ENCODE results near the gene ANKRD1. TPM values are rescaled to one million over a fixed set of nuclear protein-coding genes. Genes with fewer than 3 reads are reported as not detected.

ANKRD1 gene
- total RNA-seq, 1 experiment from 2014 or later: 75.7 TPM

DNA sequence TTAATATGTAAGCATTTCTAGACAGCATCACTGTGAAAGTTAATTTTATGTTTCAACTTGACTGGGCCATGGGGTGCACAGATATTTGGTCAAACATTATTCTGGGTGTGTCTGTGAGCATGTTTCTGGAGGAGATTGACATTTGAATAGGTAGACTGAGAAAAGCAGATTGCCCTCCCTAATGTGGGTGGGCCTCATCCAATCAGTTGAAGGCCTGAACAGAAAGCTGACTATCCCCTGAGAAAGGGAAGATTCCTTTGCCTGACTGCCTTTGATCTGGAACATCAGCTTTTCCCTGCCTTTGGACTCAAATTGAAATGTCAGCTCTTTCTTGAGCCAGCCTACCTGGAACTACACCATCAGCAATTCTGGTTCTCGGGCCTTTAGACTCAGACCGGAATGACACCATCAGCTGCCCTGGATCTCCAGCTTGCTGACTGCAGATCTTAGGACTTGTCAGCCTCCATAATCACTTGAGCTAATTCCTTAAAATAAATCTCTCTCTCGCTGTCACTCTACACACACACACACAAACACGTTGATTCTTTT lies 54.8 kb downstream of the ANKRD1 start:
- Histone ChIP-seq H3K4me1 (no peaks in the 10 kb centered on the region), H3K27me3 (replicated peaks; ENCODE audit: control insufficient read depth, insufficient read depth, low read length) (no peaks in the 10 kb centered on the region), H3K9me3 (peaks cover 8% of the 10 kb centered on the region; the same call in 1 of the 2 replicates), H3K36me3 (ENCODE audit: control insufficient read depth, insufficient read depth, low read length) (no peaks in the 10 kb centered on the region), H3K4me3 (ENCODE audit: low read depth, low read length) (no peak overlapping the region)
- Mint-ChIP-seq H3K27ac (ENCODE audit: unreplicated experiment) (no peak overlapping the region), H3K36me3 (ENCODE audit: insufficient read depth, unreplicated experiment) (no peaks in the 10 kb centered on the region), H3K27me3 (ENCODE audit: insufficient read depth, unreplicated experiment) (peaks cover 14% of the 10 kb centered on the region), H3K4me3 (ENCODE audit: unreplicated experiment) (no peak overlapping the region), H3K4me1 (ENCODE audit: low read depth, unreplicated experiment) (no peaks in the 10 kb centered on the region), H3K9me3 (ENCODE audit: unreplicated experiment) (peaks cover 15% of the 10 kb centered on the region)
- DNase-seq: no peak
- intact Hi-C loops (cut with micrococcal nuclease; ENCODE audit: unreplicated experiment): no loop called here
- ChIA-PET CTCF (interaction anchor here (0.7 to 1.0 kb wide), 5 partner anchors 26 to 121 kb away, joined by 3 to 5 read pairs (median 4); no protein-coding TSS in a partner anchor), POLR2A (interaction anchor here (0.7 kb wide), 1 partner anchor 55 kb away, joined by 3 read pairs; the partner anchor contains the start of gene ANKRD1)
- TF ChIP-seq, protein P1, sequence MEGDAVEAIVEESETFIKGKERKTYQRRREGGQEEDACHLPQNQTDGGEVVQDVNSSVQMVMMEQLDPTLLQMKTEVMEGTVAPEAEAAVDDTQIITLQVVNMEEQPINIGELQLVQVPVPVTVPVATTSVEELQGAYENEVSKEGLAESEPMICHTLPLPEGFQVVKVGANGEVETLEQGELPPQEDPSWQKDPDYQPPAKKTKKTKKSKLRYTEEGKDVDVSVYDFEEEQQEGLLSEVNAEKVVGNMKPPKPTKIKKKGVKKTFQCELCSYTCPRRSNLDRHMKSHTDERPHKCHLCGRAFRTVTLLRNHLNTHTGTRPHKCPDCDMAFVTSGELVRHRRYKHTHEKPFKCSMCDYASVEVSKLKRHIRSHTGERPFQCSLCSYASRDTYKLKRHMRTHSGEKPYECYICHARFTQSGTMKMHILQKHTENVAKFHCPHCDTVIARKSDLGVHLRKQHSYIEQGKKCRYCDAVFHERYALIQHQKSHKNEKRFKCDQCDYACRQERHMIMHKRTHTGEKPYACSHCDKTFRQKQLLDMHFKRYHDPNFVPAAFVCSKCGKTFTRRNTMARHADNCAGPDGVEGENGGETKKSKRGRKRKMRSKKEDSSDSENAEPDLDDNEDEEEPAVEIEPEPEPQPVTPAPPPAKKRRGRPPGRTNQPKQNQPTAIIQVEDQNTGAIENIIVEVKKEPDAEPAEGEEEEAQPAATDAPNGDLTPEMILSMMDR (IDR thresholded peaks at IDR 0.05; ENCODE audit: insufficient read depth in 1 of 2, low read depth in 1 of 2, low read length in 1 of 2, severe bottlenecking in 1 of 2, unreplicated experiment in 1 of 2): no peak
- no TSS peak for BruUV-seq (replicated peaks)

DNA sequence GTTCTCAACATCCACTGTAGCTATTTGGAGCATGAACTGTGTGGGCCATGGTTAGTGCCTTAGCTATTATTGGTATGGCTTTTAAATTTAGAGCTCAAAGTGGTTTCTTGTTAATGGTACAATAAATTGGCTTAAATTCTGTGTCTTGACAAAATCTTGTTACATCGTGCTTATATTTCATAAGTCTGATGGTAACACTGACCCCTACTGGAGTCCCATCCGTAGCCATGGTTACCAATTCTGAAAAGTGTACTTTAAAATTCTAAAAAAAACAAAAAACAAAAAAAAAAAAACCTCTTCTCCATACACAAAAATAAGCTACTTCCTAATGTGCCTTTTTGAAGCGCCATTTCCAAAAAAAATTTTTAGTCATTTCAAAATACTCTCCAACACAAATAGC lies 55.5 kb downstream of the ANKRD1 start:
- BruUV-seq (replicated peaks): no TSS peak
- TF ChIP-seq, protein P1 (IDR thresholded peaks at IDR 0.05; ENCODE audit: insufficient read depth in 1 of 2, low read depth in 1 of 2, low read length in 1 of 2, severe bottlenecking in 1 of 2, unreplicated experiment in 1 of 2): peak; percentile 29 to 40
- Mint-ChIP-seq H3K4me3 (ENCODE audit: unreplicated experiment) (no peak overlapping the region), H3K27me3 (ENCODE audit: insufficient read depth, unreplicated experiment) (peaks cover 18% of the 10 kb centered on the region), H3K27ac (ENCODE audit: unreplicated experiment) (no peak overlapping the region), H3K9me3 (ENCODE audit: unreplicated experiment) (peaks cover 15% of the 10 kb centered on the region), H3K4me1 (ENCODE audit: low read depth, unreplicated experiment) (no peaks in the 10 kb centered on the region), H3K36me3 (ENCODE audit: insufficient read depth, unreplicated experiment) (no peaks in the 10 kb centered on the region)
- peaks cover 8% of the 10 kb centered on the region; the same call in 1 of the 2 replicates for H3K9me3 ChIP-seq
- POLR2A ChIA-PET: interaction anchor here (0.7 kb wide), 1 partner anchor 56 kb away, joined by 3 read pairs; the partner anchor contains the start of gene ANKRD1
- no peaks in the 10 kb centered on the region for H3K4me1 ChIP-seq
- no peaks in the 10 kb centered on the region for H3K36me3 ChIP-seq (ENCODE audit: control insufficient read depth, insufficient read depth, low read length)
- intact Hi-C loops (cut with micrococcal nuclease; ENCODE audit: unreplicated experiment): no loop called here
- H3K4me3 ChIP-seq (ENCODE audit: low read depth, low read length): no peak overlapping the region
- CTCF ChIA-PET: interaction anchor here (0.7 to 1.0 kb wide), 5 partner anchors 27 to 120 kb away, joined by 3 to 5 read pairs (median 4); no protein-coding TSS in a partner anchor
- peak in 1 of 2 experiments; percentile 16 for DNase-seq
- H3K27me3 ChIP-seq (replicated peaks; ENCODE audit: control insufficient read depth, insufficient read depth, low read length): no peaks in the 10 kb centered on the region

DNA sequence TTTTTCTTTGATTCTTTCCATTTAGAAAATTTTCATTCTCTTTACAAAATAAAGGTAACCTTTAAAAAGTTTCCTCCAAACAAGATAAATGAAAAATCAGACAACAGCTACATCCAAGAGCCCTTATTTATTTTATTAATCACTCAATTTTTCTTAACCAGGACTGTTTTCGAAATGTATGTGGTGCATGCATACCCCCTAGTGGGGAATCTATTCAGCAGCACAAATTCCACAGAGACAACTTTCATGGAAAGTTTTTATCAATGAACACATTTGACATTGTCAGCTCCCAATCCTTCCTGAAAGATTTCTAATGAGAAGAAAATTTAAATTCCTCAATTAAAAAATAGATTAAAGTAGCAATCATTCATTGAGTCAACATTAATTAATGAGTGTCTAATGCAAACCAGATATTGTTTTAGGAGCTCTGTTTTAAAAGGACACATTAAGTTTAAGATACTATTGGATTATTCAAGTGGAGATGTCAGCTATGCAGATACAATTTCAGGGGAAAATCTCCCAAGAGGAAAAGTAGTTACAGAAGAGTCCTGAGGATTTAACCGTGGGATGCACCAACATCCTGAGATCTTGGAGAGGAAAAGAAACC lies 57.9 kb downstream of the ANKRD1 start:
- H3K4me1 Mint-ChIP-seq (ENCODE audit: low read depth, unreplicated experiment): no peaks in the 10 kb centered on the region
- H3K27me3 ChIP-seq (replicated peaks; ENCODE audit: control insufficient read depth, insufficient read depth, low read length): no peaks in the 10 kb centered on the region
- H3K4me3 Mint-ChIP-seq (ENCODE audit: unreplicated experiment): no peak overlapping the region
- CTCF ChIA-PET: interaction anchor here (1.3 kb wide), 1 partner anchor 113 kb away, joined by 3 read pairs; no protein-coding TSS in a partner anchor
- H3K27me3 Mint-ChIP-seq (ENCODE audit: insufficient read depth, unreplicated experiment): peaks cover 18% of the 10 kb centered on the region
- H3K9me3 Mint-ChIP-seq (ENCODE audit: unreplicated experiment): no peaks in the 10 kb centered on the region
- TF ChIP-seq, protein P1 (IDR thresholded peaks at IDR 0.05; ENCODE audit: insufficient read depth in 1 of 2, low read depth in 1 of 2, low read length in 1 of 2, severe bottlenecking in 1 of 2, unreplicated experiment in 1 of 2): peak; percentile 78 to 80
- H3K36me3 Mint-ChIP-seq (ENCODE audit: insufficient read depth, unreplicated experiment): no peaks in the 10 kb centered on the region
- BruUV-seq (replicated peaks): no TSS peak
- POLR2A ChIA-PET: no interaction called here
- peak in 1 of 2 experiments; percentile 33 for DNase-seq
- no peaks in the 10 kb centered on the region for H3K4me1 ChIP-seq
- no peaks in the 10 kb centered on the region for H3K9me3 ChIP-seq
- no peaks in the 10 kb centered on the region for H3K36me3 ChIP-seq (ENCODE audit: control insufficient read depth, insufficient read depth, low read length)
- no peak overlapping the region for H3K27ac Mint-ChIP-seq (ENCODE audit: unreplicated experiment)
- H3K4me3 ChIP-seq (ENCODE audit: low read depth, low read length): no peak overlapping the region
- intact Hi-C loops (cut with micrococcal nuclease; ENCODE audit: unreplicated experiment): loop anchor here (1.0 kb wide), 2 partner anchors 112 to 1070 kb away; no protein-coding TSS in a partner anchor

Other genes starting within 250 kb of the ANKRD1 start
- not detected in 2 replicates for gene HTR7, start 63.0 kb downstream of the ANKRD1 start, total RNA-seq (2022)
- gene RPP30, start 49.1 kb downstream of the ANKRD1 start, total RNA-seq (2022): 66.5 and 67.6 TPM in 2 replicates